Keratinocyte (primary cell): Measurements from ENCODE around the gene PTAR1.

ENCODE experiments used
- EZH2 ChIP-seq: IDR thresholded peaks from one replicate; pipeline ENCODE4 v1.6.1; 2012; ENCODE audit warnings: inconsistent platforms, mild to moderate bottlenecking, low read length, moderate library complexity
- TF ChIP-seq, protein P1 (sequence below), 3 experiments: IDR thresholded peaks in 1 of 3; conservative IDR thresholded peaks in 1 of 3; optimal IDR thresholded peaks in 1 of 3; 2 replicates in 2 of 3; 3 replicates in 1 of 3; pipeline versions ENCODE3 to v1.5.1; 2011; ENCODE audit warnings: low read length in 3 of 3, mild to moderate bottlenecking in 3 of 3, moderate library complexity in 2 of 3, control low read depth in 1 of 3, inconsistent platforms in 1 of 3; ENCODE audit not compliant: insufficient read depth in 2 of 3; ENCODE audit errors: extremely low read depth in 1 of 3

DNA sequence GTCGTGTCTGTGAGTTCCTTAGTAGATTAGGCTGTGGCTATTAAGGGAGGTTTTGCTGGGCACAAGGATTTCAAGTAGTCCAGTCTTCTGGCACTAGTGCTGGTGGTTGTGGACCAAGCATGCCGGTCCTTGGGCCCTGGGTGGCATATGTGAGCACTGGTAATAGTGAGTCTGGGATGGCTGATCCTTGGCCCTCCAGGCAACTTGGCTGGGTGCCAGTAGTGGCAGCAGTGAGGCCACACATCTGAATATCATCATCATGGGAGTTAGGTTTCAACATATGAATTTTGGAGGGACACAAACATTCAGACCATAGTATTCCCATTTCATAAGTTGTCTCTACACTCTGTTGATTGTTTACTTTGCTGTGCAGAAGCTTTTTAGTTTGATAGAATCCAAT, 62.3 kb downstream of the PTAR1 start:
- TF ChIP-seq, protein P1, sequence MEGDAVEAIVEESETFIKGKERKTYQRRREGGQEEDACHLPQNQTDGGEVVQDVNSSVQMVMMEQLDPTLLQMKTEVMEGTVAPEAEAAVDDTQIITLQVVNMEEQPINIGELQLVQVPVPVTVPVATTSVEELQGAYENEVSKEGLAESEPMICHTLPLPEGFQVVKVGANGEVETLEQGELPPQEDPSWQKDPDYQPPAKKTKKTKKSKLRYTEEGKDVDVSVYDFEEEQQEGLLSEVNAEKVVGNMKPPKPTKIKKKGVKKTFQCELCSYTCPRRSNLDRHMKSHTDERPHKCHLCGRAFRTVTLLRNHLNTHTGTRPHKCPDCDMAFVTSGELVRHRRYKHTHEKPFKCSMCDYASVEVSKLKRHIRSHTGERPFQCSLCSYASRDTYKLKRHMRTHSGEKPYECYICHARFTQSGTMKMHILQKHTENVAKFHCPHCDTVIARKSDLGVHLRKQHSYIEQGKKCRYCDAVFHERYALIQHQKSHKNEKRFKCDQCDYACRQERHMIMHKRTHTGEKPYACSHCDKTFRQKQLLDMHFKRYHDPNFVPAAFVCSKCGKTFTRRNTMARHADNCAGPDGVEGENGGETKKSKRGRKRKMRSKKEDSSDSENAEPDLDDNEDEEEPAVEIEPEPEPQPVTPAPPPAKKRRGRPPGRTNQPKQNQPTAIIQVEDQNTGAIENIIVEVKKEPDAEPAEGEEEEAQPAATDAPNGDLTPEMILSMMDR (optimal IDR thresholded peaks at IDR 0.05 in 1 of 3, IDR thresholded peaks at IDR 0.05 in 1 of 3, conservative IDR thresholded peaks at IDR 0.05 in 1 of 3; ENCODE audit: extremely low read depth in 1 of 3, insufficient read depth in 2 of 3, low read length in 3 of 3) = no peak
- TF ChIP-seq EZH2 = no peak
